GM13977 (cell line): Measurements from ENCODE around the gene UNC45A.

Experiments used
- DNase-seq: peaks from one replicate; pipeline ENCODE4 v3.0.0; 2012; ENCODE audit warnings: low spot score
- in situ Hi-C: fragments of 300-500 bp; cut with MboI; formaldehyde crosslinking; loops from one replicate; pipeline ENCODE4 v1.12.0; 2022; ENCODE audit warnings: low sequenced_read_pairs, low pct_unique_long_range_greater_than_20kb, mixed read lengths, inconsistent platforms; ENCODE audit not compliant: unreplicated experiment
- TF ChIP-seq, protein P1 (sequence below): IDR thresholded peaks from 2 replicates; pipeline ENCODE4 v1.5.1; 2012; ENCODE audit warnings: mild to moderate bottlenecking, control low read depth; ENCODE audit not compliant: insufficient read depth; ENCODE audit errors: extremely low read depth, missing control alignments

The UNC45A gene

DNA sequence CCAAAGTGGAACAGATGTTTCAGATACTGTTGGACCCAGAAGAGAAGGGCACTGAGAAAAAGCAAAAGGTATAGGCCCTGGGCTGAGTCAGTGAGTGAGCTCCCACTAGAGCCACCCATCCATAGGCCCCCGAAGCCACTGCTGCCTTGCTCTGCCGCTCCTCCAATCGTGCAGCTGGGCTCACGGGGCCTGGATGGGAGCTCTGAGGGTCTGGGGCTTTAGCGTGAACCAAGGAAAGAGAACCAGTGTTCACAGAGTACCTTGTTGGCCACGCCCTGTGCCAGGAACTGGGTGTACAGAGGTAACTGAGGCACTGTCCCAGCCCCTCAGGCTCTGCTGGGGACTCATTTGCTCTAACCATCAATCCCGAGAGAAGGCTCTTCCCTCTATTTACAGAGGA lies 4.7 kb downstream of the UNC45A start:
- TF ChIP-seq, protein P1, sequence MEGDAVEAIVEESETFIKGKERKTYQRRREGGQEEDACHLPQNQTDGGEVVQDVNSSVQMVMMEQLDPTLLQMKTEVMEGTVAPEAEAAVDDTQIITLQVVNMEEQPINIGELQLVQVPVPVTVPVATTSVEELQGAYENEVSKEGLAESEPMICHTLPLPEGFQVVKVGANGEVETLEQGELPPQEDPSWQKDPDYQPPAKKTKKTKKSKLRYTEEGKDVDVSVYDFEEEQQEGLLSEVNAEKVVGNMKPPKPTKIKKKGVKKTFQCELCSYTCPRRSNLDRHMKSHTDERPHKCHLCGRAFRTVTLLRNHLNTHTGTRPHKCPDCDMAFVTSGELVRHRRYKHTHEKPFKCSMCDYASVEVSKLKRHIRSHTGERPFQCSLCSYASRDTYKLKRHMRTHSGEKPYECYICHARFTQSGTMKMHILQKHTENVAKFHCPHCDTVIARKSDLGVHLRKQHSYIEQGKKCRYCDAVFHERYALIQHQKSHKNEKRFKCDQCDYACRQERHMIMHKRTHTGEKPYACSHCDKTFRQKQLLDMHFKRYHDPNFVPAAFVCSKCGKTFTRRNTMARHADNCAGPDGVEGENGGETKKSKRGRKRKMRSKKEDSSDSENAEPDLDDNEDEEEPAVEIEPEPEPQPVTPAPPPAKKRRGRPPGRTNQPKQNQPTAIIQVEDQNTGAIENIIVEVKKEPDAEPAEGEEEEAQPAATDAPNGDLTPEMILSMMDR = no peak
- in situ Hi-C loops = no loop called here
- no peak for DNase-seq

DNA sequence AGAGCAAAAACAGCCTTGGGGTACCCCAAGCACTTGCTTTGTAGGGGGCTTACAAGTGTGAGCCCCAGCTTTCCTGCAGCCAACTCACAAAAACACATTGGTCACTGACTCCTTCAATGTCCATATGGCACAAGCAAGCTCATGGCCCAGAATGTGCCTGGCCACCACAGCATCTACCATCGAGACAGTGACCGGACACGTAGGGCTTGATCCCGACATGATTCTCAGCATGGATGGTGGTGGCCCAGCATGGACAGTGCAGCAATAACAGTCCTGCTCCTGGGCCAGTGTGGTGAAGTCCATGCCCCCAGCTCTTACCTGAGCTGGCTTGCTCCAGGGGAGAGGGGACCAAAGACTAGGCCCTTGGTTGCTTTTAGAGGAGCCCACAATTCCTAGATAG lies 6.0 kb downstream of the UNC45A start:
- in situ Hi-C loops = no loop called here
- TF ChIP-seq, protein P1 = no peak
- no peak for DNase-seq

DNA sequence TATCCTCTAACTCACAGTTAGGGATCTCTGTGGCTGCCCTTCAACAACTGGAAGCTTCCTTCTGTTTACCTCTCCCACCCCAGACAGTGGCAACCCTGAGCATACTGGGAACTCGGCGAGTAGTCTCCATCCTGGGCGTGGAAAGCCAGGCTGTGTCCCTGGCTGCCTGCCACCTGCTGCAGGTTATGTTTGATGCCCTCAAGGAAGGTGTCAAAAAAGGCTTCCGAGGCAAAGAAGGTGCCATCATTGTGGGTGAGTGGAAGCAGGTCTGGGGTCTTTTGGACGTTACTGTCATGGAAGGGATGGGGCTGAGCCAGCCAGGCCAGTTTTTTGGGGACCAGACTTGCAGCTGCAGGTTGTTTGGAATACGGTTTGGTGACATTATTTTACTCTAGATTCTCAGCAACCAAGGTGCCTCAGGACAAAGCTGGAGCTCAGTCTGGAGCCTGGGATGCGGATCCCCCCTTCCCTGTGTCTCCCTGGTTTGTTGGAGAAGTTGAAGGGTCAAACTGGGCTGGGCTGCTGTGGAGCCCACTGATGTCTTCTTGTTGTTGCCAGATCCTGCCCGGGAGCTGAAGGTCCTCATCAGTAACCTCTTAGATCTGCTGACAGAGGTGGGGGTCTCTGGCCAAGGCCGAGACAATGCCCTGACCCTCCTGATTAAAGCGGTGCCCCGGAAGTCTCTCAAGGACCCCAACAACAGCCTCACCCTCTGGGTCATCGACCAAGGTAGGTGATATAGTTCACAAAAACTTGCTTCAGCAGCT lies 7.5 kb downstream of the UNC45A start:
- no peak for DNase-seq
- TF ChIP-seq, protein P1 = no peak
- in situ Hi-C loops = no loop called here

DNA sequence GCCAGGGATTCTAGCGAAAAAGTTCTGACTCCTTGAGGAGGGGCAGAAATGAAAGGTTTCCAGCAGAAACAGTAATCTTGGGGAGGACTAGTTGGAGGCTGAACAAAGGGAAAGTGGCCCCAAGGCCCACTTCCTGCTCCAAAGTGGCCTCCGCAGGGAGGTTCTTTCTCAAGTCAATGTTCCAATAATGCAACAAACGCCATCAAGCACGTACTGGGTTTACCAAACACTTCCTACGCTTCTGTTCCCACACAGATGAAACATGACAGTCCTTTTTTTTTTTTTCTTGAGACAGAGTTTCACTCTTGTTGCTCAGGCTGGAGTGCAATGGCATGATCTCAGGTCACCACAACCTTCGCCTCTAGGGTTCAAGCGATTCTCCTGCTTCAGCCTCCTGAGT lies 10.0 kb downstream of the UNC45A start:
- no peak for DNase-seq
- in situ Hi-C loops = no loop called here
- TF ChIP-seq, protein P1 = no peak

DNA sequence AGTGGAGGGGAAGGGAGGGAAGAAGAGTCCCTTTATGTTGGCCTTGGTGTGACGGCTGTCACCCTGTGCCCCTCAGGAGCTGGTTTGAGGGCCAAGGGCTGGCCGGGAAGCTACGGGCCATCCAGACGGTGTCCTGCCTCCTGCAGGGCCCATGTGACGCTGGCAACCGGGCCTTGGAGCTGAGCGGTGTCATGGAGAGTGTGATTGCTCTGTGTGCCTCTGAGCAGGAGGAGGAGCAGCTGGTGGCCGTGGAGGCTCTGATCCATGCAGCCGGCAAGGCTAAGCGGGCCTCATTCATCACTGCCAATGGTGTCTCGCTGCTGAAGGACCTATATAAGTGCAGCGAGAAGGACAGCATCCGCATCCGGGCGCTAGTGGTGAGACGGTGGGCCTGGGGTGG lies 11.5 kb downstream of the UNC45A start:
- DNase-seq = no peak
- in situ Hi-C loops = no loop called here
- TF ChIP-seq, protein P1 = no peak

DNA sequence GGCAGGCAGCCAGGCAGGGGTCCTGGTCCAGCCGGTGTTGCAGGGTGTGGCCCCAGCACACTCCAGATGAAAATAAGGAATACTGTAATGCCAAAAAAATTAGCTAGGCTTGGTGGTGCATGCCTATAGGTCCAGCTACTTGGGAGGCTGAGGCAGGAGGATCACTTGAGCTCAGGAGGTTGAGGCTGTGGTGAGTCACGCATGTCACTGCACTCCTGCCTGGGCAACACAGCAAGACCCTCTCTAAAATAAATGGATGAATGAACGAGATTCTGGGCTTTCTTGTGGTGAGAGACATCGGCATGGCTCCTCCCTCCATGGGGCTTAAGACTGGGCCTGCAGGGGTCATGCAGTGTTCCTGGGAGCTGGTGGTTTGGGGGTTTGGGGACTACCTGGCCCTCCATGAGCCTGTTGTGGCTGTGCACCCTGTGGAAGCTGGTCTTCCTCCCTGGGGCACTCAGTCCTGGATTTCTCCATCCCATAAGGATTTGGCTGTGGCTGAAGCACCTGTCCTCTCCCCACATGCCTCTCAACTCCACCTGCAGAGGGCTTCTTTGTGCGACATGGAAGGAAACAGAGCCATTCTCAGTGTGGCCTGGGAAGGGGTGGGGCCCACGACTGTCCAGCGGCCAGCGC lies 12.0 kb downstream of the UNC45A start:
- TF ChIP-seq, protein P1 = no peak
- in situ Hi-C loops = no loop called here
- DNase-seq = no peak
